D341Med (cell line): ENCODE measurements around the gene TAF10.

ENCODE experiments used
- DNase-seq: peaks from one replicate; pipeline ENCODE4 v3.0.0; 2012; ENCODE audit warnings: low spot score

The TAF10 gene

GRCh38 chr11:6576471-6577373 is 35.3 kb downstream of the TAF10 start:
- peak; percentile 58 for DNase-seq

DNA sequence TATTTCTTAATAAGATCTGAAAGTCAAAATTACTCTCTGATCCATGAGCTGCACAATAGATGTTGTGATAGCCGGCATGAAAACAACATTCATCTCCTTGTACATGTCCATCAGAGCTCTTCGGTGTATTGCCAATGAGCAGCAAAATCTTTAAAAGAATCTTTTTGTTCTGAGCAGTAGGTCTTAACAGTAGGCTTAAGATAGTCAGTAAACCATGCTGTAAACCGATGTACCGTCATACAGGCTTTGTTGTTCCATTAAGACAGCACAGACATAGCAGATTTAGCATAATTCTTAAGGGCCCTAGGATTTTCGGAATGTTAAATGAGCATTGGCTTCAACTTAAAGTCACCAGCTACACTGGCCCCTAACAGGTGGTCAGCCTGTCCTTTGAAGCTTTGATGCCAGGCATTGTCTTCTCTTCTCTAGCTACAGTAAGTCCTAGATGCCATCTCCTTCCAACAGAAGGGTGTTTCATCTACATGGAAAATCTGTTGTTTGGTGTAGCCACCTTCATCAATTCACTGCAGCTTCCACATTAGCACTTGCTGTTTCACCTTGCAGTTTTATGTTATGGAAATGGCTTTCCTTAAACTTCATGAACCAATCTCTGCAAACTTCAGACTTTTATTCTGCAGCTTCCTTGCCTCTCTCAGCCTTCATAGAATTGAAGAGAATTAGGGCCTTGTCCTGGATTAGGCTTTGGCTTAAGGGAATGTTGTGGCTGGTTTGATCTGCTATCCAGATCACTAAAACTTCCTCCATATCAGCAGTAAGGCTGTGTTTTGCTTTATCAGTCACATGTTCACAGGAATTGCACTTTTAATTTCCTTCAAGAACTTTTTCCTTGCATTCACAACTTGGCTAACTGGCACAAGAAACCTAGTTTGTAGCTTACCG is 37.0 kb downstream of the TAF10 start:
- DNase-seq: no peak

DNA sequence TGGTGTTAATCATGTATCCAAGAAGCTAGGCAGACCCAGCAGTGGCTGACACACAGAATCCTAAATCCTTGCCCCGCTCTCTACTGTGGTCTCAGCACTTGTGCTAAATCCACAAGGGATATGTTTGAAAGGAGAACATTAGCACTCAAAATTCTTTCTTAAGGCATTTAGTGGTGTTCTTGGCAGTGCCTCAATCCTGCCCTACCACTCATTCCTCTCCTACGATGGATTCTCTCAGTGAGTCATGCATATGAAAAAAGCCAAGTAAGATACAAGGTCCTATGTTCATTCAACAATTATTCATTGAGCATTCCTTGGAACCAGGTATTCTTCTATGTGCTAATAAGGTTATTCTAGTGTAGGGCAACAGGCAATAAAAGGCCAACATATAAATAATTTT is 39.8 kb downstream of the TAF10 start:
- no peak for DNase-seq

DNA sequence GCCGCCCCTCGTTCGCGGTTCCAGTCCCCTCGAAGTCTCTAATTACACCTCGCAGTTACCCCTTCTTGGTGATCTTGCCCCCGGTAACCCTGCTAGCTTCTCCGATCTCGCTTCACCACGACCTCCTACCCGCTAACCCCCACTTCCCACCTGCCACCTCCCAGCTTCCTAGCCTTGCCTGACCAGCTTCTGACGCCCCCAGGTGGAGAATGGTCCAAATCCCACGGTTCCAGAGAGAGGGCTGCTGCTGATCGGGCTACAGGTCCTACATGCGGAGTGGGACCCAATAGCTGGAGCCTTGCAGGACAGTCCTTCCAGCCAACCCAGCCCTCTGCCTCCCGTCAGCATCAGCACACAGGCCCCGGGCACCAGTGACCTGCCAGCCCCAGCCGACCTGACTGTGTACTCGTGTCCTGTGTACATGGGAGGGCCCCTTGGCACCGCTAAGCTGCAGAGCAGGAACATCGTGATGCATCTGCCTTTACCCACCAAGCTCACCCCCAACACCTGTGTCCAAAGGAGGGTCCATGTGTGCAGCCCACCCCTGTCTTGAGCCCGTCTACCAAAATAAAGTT is 40.5 kb downstream of the TAF10 start:
- no peak for DNase-seq

GRCh38 chr11:6570691-6571427 is 41.2 kb downstream of the TAF10 start:
- DNase-seq: no peak

GRCh38 chr11:6569706-6570105 is 42.3 kb downstream of the TAF10 start:
- no peak for DNase-seq

DNA sequence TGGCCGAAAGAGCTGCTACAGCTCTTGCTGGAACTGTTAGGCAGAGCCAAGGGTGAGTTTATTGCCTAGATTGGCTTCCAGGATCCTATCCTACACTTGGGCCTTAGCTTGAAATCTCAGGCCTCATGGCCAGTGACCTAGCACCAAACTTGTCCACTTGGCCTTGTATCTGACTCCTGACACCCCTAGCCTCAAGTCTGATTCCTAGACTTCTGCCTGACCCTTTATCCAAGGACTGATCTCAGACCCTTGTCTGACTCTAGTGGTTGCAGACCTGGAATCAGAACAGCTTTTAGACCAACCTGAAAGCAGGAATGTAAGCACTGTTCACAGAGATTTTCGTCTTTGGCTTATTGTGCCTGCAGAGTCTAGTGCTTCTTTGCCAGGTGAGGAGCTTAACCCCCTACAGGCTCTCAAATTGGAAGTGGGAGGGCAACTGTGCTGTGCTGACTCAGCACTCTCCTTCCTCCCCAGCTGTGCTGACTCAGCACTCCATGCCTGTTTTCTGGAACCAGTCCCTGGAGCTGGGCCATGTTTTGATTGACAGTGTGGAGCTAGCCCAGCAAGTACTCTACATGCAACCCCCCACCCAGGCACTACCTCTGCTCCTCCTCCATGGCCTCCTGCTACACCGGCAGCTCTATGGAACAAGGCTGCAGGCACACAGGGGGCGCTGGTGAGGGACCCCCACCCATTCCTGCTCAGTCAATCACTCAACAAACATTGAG is 43.7 kb downstream of the TAF10 start:
- no peak for DNase-seq

- no peak for DNase-seq
These were observed 44.7 kb downstream of the TAF10 start for GRCh38 chr11:6567371-6567745.

DNA sequence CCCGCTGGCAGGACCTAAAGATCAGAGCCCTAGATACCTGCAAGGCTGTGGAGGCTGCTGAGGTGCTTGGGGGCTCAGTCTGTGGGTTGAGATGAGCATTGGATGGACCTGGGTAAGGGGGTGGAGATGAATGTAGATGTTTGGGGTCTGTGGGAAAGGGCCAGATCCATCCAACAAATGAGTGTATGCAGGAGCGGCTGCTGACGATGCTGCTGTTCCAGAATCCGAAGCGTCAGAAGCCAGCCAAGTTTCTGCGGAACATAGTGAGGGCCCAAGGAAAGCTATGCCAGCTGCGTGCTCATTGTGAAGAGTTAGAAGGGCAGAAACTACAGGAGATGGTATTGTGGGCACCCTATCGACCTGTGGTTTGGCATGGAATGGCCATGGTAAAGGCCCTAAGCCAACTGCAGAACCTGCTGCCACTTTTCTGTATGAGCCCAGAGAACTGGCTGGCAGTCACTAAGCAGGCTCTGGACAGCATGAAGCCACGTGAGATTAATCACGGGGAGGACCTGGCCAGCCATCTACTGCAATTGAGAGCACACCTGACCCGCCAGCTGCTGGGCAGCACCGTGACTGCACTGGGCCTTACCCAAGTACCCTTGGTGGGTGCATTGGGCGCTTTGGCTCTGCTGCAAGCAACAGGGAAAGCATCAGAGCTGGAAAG is 45.2 kb downstream of the TAF10 start:
- no peak for DNase-seq

DNA sequence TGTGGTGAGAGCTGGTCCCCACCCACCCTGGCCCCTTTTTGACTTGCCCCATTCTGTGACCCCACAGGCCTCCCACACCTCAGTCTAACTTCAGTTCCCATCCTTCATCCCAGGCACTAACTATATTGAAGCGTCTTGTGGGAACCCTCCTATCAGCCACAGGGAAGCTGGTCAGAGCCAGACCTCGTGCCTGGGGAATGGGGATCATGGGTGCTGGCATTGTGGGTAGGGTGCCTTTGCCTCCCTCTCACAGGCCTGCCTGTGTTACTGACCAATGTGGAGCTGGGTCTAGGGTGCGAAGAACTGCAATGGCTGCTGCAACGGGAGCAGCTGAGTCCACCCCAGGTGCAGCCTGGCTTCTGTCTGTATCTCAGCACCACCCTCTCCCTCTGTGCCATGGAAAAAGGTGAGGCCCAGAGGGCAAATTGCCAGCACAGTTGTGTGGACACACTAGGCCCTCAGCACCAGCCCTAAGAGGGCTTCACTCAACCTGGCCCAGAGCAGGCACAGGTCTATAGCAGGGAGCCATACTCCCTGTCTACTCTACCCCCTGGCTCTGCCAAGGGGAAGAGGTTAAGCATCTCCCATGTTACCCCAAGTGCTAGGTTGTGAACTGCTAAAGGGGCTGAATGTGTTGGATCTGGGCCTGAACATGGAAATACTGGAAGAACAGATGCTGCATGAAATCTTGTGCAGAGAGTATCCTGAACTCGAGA is 45.9 kb downstream of the TAF10 start:
- DNase-seq: no peak

- DNase-seq: no peak
These were observed 46.7 kb downstream of the TAF10 start for GRCh38 chr11:6565325-6565724.

GRCh38 chr11:6563667-6564066 is 48.3 kb downstream of the TAF10 start:
- DNase-seq: no peak

DNA sequence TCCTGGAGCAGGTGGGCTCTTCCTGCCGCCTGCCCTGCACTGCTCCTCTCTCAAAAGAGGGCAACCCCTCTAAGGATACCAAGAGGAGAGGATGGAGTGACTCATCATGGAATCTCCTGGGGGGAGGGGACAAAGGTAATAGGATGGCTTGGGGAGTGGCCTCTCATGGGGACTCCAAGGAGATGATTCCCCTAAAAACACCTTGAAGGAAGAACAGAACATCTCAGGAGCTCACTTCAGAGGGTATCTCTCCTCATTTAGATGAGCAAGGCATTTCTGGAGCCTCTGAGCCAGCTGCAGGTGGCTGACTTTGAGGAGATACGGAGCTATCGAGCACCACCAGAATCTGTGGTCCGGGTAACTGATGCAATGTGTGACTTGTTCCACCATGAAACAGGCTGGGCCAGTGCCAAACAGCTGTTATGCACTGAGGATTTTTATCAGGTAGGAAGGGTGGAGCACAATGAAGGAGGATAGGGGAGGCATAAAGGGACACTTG is 48.8 kb downstream of the TAF10 start:
- no peak for DNase-seq

GRCh38 chr11:6561288-6561687 is 50.7 kb downstream of the TAF10 start:
- no peak for DNase-seq
